Measurements from ENCODE around the gene C22orf15. TPM values are rescaled to one million over a fixed set of nuclear protein-coding genes. Genes with fewer than 3 reads are reported as not detected.

C22orf15 gene
- total RNA-seq, 1 experiment from 2014 or later, result not detected

DNA sequence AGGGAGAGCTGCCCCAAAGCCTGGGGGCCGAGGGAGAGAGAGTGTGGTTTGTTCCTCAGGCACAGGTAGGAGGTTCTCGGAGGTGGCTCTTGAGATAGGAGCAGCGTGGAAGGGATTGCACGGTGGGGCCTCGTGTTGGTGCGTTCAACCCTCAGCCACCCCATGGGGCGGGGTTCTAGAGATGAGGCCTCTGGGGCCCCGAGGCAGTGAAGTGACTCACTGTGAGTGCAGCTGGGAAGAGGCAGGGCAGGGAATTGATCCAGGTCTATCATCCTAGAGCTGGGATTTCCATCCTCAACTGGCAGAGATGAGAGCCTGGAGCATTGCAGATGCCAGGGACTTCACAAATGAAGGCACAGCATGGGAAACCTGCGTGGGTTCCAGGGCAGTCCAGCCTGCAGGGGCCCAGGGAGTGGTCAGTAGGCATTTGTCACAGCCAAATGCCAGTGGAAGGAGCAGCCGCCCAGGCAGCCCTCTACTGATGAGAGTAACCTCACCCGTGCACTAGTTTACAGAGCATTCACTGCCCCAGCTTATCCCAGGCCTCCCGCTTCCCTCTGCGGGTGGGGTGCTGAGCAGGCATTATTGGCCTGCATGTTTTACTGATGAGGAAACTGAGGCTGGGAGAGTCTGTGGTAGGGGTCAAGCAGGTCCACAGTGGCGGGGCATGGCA, 18.9 kb downstream of the C22orf15 start:
- BruUV-seq (replicated peaks), result no TSS peak
- H3K4me2 ChIP-seq, result peak overlapping the region; percentile 58
- no peaks in the 10 kb centered on the region for H3K9me2 ChIP-seq (ENCODE audit: insufficient read depth)

DNA sequence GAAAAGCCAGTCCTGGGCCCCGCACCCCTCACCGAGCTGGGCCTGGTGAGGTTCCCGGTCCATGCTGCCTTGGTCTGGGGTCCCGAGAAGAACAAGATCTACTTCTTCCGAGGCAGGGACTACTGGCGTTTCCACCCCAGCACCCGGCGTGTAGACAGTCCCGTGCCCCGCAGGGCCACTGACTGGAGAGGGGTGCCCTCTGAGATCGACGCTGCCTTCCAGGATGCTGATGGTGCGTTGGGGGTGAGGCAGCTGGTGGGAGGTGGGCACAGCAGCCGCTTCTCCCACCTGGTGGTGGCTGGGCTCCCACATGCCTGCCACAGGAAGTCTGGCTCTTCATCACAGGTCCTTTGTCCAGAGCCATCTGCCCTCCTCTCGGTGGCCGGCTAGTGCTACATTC, 19.5 kb downstream of the C22orf15 start:
- CTCF ChIA-PET, result interaction anchor here (0.6 to 1.1 kb wide), 2 partner anchors 11 to 28 kb away, joined by 3 to 6 read pairs; partner anchors contain the start of gene VPREB3
- POLR2A ChIA-PET (ENCODE audit: unreplicated experiment), result no interaction called here
- Histone ChIP-seq H3K27ac (no peak overlapping the region), H2AFZ (no peak overlapping the region), H3K9me3 (ENCODE audit: insufficient read depth, low read depth) (no peaks in the 10 kb centered on the region), H3K27me3 (ENCODE audit: insufficient read depth, low read depth) (no peaks in the 10 kb centered on the region), H3K4me1 (replicated peaks; ENCODE audit: insufficient read depth) (peaks cover 20% of the 10 kb centered on the region), H3K4me3 (no peak overlapping the region), H3K9me2 (ENCODE audit: insufficient read depth) (no peaks in the 10 kb centered on the region), H3F3A (ENCODE audit: insufficient read depth, low read depth) (peaks cover 7% of the 10 kb centered on the region; the same call in 1 of the 2 replicates), H3K79me2 (ENCODE audit: low read depth) (no peaks in the 10 kb centered on the region), H3K36me3 (ENCODE audit: low read depth) (no peaks in the 10 kb centered on the region), H4K20me1 (ENCODE audit: insufficient read depth) (no peaks in the 10 kb centered on the region), H3K4me2 (peak overlapping the region; percentile 58; the same call in 1 of the 2 replicates)
- DNase-seq, result no peak
- BruUV-seq (replicated peaks), result no TSS peak
- TF ChIP-seq EZH2 (IDR thresholded peaks at IDR 0.05; ENCODE audit: low read depth), result no peak
- TF ChIP-seq, protein P1, sequence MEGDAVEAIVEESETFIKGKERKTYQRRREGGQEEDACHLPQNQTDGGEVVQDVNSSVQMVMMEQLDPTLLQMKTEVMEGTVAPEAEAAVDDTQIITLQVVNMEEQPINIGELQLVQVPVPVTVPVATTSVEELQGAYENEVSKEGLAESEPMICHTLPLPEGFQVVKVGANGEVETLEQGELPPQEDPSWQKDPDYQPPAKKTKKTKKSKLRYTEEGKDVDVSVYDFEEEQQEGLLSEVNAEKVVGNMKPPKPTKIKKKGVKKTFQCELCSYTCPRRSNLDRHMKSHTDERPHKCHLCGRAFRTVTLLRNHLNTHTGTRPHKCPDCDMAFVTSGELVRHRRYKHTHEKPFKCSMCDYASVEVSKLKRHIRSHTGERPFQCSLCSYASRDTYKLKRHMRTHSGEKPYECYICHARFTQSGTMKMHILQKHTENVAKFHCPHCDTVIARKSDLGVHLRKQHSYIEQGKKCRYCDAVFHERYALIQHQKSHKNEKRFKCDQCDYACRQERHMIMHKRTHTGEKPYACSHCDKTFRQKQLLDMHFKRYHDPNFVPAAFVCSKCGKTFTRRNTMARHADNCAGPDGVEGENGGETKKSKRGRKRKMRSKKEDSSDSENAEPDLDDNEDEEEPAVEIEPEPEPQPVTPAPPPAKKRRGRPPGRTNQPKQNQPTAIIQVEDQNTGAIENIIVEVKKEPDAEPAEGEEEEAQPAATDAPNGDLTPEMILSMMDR (conservative IDR thresholded peaks at IDR 0.05), result no peak
- intact Hi-C loops (cut with micrococcal nuclease; ENCODE audit: unreplicated experiment), result no loop called here

More for the DNA sequence above, 18.9 kb downstream of the C22orf15 start:
- peak; percentile 55 to 72 for DNase-seq
- ChIA-PET CTCF (interaction anchor here (1.1 kb wide), 1 partner anchor 11 kb away, joined by 6 read pairs; no protein-coding TSS in a partner anchor), POLR2A (ENCODE audit: unreplicated experiment) (no interaction called here)
- no peak overlapping the region for H3K27ac ChIP-seq
- H2AFZ ChIP-seq, result peak overlapping the region; percentile 58; the same call in 1 of the 2 replicates
- intact Hi-C loops (cut with micrococcal nuclease; ENCODE audit: unreplicated experiment), result no loop called here
- no peaks in the 10 kb centered on the region for H4K20me1 ChIP-seq (ENCODE audit: insufficient read depth)
- H3F3A ChIP-seq (ENCODE audit: insufficient read depth, low read depth), result peaks cover 7% of the 10 kb centered on the region; the same call in 1 of the 2 replicates
- H3K4me1 ChIP-seq (replicated peaks; ENCODE audit: insufficient read depth), result peaks cover 20% of the 10 kb centered on the region
- no peaks in the 10 kb centered on the region for H3K27me3 ChIP-seq (ENCODE audit: insufficient read depth, low read depth)
- no peaks in the 10 kb centered on the region for H3K36me3 ChIP-seq (ENCODE audit: low read depth)
- no peaks in the 10 kb centered on the region for H3K79me2 ChIP-seq (ENCODE audit: low read depth)
- H3K4me3 ChIP-seq, result no peak overlapping the region
- no peak for TF ChIP-seq EZH2 (IDR thresholded peaks at IDR 0.05; ENCODE audit: low read depth)
- TF ChIP-seq, protein P1 (conservative IDR thresholded peaks at IDR 0.05), result no peak
- H3K9me3 ChIP-seq (ENCODE audit: insufficient read depth, low read depth), result no peaks in the 10 kb centered on the region

DNA sequence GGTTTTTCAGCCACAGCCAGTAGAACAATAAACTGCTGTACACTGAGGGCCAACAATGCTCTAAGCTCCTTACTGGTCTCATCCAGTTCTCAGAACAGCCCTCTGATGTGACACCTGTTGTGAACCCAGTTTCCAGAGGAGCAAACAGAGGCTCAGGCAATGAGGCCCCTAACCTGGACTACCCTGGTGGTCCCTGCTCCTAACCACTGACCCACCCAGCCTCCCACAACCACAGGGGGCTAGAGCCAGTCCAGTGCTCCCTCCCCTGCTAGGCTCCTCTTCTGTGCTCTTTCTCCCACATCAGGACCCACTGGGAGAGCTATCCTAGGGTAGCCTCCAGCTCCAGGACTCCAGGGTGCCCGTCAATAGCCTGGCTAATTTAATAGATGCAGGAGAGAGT, 19.9 kb downstream of the C22orf15 start:
- Histone ChIP-seq H3K4me2 (no peak overlapping the region), H3K9me2 (ENCODE audit: insufficient read depth) (no peaks in the 10 kb centered on the region), H3K4me3 (no peak overlapping the region), H3F3A (ENCODE audit: insufficient read depth, low read depth) (peaks cover 7% of the 10 kb centered on the region; the same call in 1 of the 2 replicates), H3K27me3 (ENCODE audit: insufficient read depth, low read depth) (no peaks in the 10 kb centered on the region), H3K79me2 (ENCODE audit: low read depth) (peaks cover 4% of the 10 kb centered on the region), H3K27ac (no peak overlapping the region), H2AFZ (no peak overlapping the region), H3K9me3 (ENCODE audit: insufficient read depth, low read depth) (no peaks in the 10 kb centered on the region), H4K20me1 (ENCODE audit: insufficient read depth) (peaks cover 4% of the 10 kb centered on the region), H3K36me3 (ENCODE audit: low read depth) (no peaks in the 10 kb centered on the region), H3K4me1 (replicated peaks; ENCODE audit: insufficient read depth) (peaks cover 21% of the 10 kb centered on the region)
- POLR2A ChIA-PET (ENCODE audit: unreplicated experiment), result no interaction called here
- BruUV-seq (replicated peaks), result no TSS peak
- CTCF ChIA-PET, result interaction anchor here (0.6 kb wide), 1 partner anchor 28 kb away, joined by 3 read pairs; the partner anchor contains the start of gene VPREB3
- intact Hi-C loops (cut with micrococcal nuclease; ENCODE audit: unreplicated experiment), result no loop called here
- no peak for TF ChIP-seq EZH2 (IDR thresholded peaks at IDR 0.05; ENCODE audit: low read depth)
- TF ChIP-seq, protein P1 (conservative IDR thresholded peaks at IDR 0.05), result no peak
- DNase-seq, result no peak
